Breast epithelium (tissue), 4 donors: ENCODE data around the gene SDHAF1. TPM values are rescaled to one million over a fixed set of nuclear protein-coding genes. Genes with fewer than 3 reads are reported as not detected.
"Not testable (repeated sequence)": the region's sequence is repeated elsewhere in the genome, so short reads cannot be mapped to it uniquely, and the experiment has no call there.

Experiments
- DNase-seq, 2 donors: peaks; one replicate each; pipeline ENCODE4 v3.0.0-alpha.2; 2019; ENCODE audit warnings: low spot score in 2 of 2
- H3K27ac ChIP-seq, 2 donors: fragments of 200-600 bp; sonication (generic) in 1 of 2; one replicate each; pipeline ENCODE4 v1.5.1; 2016 to 2019; ENCODE audit warnings: mild to moderate bottlenecking in 1 of 2
- H3K27me3 ChIP-seq, 2 donors: fragments of 200-600 bp; sonication (generic) in 1 of 2; one replicate each; pipeline versions ENCODE4 v1.5.1 to v1.6.0; 2017 to 2019; ENCODE audit warnings: control low read depth in 1 of 2, mild to moderate bottlenecking in 1 of 2
- H3K36me3 ChIP-seq: fragments of 200-600 bp; one replicate; pipeline ENCODE4 v1.5.1; 2019
- H3K4me1 ChIP-seq, 2 donors: fragments of 200-600 bp; sonication (generic); one replicate each; pipeline ENCODE4 v1.5.1; 2016 to 2019; ENCODE audit warnings: control low read depth in 1 of 2
- H3K4me3 ChIP-seq, 3 donors: fragments of 200-600 bp; sonication (generic); 1 replicate in 2 of 3; 2 replicates in 1 of 3; pipeline ENCODE4 v1.5.1; 2016 to 2019; ENCODE audit warnings: mild to moderate bottlenecking in 3 of 3, moderate library complexity in 2 of 3
- H3K9me3 ChIP-seq, 2 donors: fragments of 200-600 bp; sonication (generic) in 1 of 2; one replicate each; pipeline ENCODE4 v1.5.1; 2016 to 2019; ENCODE audit warnings: control low read depth in 1 of 2
- POLR2A ChIP-seq: fragments of 450-650 bp; IDR thresholded peaks from one replicate; pipeline ENCODE4 v1.6.1; 2016; ENCODE audit warnings: antibody characterized with exemption, mild to moderate bottlenecking, moderate library complexity
- POLR2AphosphoS5 ChIP-seq, 3 donors: sonication (generic); formaldehyde crosslinking; IDR thresholded peaks; one replicate each; pipeline ENCODE4 v1.6.1; 2017; ENCODE audit warnings: antibody characterized with exemption in 3 of 3
- intact Hi-C: fragments of 100-400 bp; cut with DNase I; formaldehyde crosslinking; loops from one replicate; pipeline ENCODE4 v1.15.1; 2023; ENCODE audit warnings: low total_unique reads
- total RNA-seq, 3 donors: library from RNA; depleted of rRNA; stranded (reverse); fragments of >200 nt; gene quantifications; one replicate each; pipeline ENCODE4 v1.1.0, GENCODE V29; 2016
- TF ChIP-seq, protein P1 (sequence below), 3 donors: fragments of 450-650 bp; IDR thresholded peaks; one replicate each; pipeline ENCODE4 v1.5.1; 2016 to 2017; ENCODE audit warnings: antibody characterized with exemption in 3 of 3, mild to moderate bottlenecking in 3 of 3, moderate library complexity in 3 of 3

Gene SDHAF1
- total RNA-seq, 3 donors from 2014 or later: 47.5 to 58.8 (median 48.8) TPM

DNA sequence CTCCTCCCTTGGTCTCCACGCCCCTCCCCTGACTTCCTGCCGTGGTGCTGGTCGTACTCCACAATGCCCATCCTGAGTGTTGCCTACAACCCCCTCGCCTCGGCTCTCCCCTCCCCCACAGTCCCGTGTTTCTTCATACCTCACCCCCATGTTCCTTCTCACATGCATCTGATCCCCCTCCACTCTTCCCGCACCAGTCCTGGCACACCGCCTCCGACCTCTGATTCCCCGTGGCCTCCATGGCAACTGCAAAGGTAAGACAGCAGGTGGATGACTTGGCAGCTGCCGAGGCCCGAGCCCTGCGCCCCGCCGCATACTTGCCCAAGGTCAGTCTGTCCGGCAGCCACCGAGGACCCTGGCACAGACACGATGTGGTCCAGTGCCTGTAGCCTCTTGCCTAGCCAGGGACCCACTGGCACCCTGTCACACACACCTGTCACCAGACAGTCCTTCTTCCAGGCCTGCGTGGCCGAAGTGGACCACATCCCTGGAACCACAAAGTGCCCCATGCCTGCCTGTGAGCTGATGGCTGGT lies 16.1 kb upstream of the SDHAF1 start:
- H3K27me3 ChIP-seq: peaks cover 0 to 28% of the 10 kb centered on the region in 2 donors

DNA sequence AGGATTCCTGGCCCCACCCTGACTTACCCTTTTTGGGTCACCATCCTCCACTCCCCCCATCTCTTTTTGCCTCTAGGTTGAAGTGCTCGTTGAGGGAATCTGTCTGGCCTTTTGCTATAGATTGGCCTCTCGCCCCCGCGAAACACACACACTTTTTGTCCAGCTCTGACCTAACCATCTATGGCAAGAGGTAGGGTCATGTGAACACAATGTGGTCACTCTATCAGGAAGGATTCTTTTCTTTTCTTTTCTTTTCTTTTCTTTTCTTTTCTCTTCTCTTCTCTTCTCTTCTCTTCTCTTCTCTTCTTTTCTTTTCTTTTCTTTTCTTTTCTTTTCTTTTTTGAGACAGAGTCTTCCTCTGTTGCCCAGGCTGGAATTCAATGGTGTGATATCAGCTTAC lies 14.0 kb upstream of the SDHAF1 start:
- H3K27ac ChIP-seq, H3K36me3 ChIP-seq, H3K4me3 ChIP-seq, DNase-seq, intact Hi-C loops, H3K9me3 ChIP-seq, H3K4me1 ChIP-seq: not testable (repeated sequence)
- peaks cover 0 to 41% of the 10 kb centered on the region in 2 donors for H3K27me3 ChIP-seq

More for the DNA sequence above, 16.1 kb upstream of the SDHAF1 start:
- TF ChIP-seq POLR2A: no peak
- TF ChIP-seq, protein P1, sequence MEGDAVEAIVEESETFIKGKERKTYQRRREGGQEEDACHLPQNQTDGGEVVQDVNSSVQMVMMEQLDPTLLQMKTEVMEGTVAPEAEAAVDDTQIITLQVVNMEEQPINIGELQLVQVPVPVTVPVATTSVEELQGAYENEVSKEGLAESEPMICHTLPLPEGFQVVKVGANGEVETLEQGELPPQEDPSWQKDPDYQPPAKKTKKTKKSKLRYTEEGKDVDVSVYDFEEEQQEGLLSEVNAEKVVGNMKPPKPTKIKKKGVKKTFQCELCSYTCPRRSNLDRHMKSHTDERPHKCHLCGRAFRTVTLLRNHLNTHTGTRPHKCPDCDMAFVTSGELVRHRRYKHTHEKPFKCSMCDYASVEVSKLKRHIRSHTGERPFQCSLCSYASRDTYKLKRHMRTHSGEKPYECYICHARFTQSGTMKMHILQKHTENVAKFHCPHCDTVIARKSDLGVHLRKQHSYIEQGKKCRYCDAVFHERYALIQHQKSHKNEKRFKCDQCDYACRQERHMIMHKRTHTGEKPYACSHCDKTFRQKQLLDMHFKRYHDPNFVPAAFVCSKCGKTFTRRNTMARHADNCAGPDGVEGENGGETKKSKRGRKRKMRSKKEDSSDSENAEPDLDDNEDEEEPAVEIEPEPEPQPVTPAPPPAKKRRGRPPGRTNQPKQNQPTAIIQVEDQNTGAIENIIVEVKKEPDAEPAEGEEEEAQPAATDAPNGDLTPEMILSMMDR (IDR thresholded peaks at IDR 0.05): no peak
- TF ChIP-seq POLR2AphosphoS5 (IDR thresholded peaks at IDR 0.05): no peak
- no peaks in the 10 kb centered on the region for H3K9me3 ChIP-seq
- H3K4me3 ChIP-seq: no peak overlapping the region
- H3K4me1 ChIP-seq: no peaks in the 10 kb centered on the region
- no peak for DNase-seq
- H3K36me3 ChIP-seq: no peaks in the 10 kb centered on the region
- no peak overlapping the region for H3K27ac ChIP-seq
- intact Hi-C loops: no loop called here

- Histone ChIP-seq H3K27me3 (peaks cover 0 to 41% of the 10 kb centered on the region in 2 donors), H3K36me3 (no peaks in the 10 kb centered on the region), H3K27ac (no peak overlapping the region), H3K4me3 (no peak overlapping the region), H3K4me1 (no peaks in the 10 kb centered on the region), H3K9me3 (no peaks in the 10 kb centered on the region)
- TF ChIP-seq POLR2A (no peak), POLR2AphosphoS5 (IDR thresholded peaks at IDR 0.05) (no peak)
- TF ChIP-seq, protein P1 (IDR thresholded peaks at IDR 0.05): no peak
- intact Hi-C loops: no loop called here
- DNase-seq: no peak
These were observed 11.8 kb upstream of the SDHAF1 start for GRCh38 chr19:35983177-35983576.

- no peak for DNase-seq
- Histone ChIP-seq H3K27ac (no peak overlapping the region), H3K4me3 (no peak overlapping the region), H3K9me3 (no peaks in the 10 kb centered on the region), H3K27me3 (peaks cover 0 to 25% of the 10 kb centered on the region in 2 donors), H3K4me1 (no peaks in the 10 kb centered on the region), H3K36me3 (no peaks in the 10 kb centered on the region)
- TF ChIP-seq POLR2A: no peak
- TF ChIP-seq, protein P1 (IDR thresholded peaks at IDR 0.05): no peak
- TF ChIP-seq POLR2AphosphoS5 (IDR thresholded peaks at IDR 0.05): no peak
- intact Hi-C loops: no loop called here
These were observed 8.9 kb upstream of the SDHAF1 start for GRCh38 chr19:35986111-35986510.

DNA sequence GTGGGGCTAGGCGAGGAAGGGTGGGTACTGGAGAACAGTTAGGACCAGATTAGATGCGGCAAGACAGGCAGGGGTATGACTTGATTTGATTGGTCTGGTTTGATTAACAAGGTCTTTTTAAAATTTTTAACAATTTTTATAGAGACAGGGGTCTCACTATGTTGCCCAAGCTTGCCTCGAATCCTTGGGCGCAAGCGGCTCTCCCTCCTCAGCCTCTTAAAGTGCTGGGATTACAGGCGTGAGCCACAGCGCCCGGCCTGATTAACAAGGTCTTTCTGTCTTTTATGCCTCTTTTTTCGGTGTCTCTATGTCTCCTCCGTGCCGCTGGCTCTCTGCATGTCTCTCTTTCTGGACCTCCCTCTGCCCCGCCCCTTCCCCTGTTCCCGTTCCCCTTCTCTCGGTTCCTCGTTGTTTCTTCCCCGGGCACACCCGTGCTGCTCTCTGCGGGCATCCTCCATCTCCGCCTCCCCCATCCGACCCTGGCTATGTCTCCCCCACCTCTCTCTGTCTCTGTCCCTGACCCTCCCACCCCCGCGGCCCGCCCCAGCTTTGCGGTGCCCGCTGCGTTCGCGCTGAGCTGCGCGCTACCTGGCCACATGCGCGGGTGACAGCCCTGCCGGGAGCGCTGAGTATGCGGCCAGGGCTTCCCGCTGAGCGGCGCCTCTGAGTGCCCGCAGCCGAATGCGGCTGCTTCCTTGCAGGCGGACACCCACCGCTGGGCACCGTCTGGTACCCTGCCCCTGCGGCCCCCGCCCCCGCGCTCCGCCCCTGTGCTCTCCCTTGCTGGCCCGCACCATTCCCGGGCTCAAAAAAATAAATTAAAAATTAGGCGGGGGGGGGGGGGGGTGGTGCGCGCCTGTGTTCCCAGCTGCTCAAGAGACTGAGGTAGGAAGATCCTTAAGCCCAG lies 8.1 kb upstream of the SDHAF1 start:
- Histone ChIP-seq H3K4me1 (no peaks in the 10 kb centered on the region), H3K9me3 (no peaks in the 10 kb centered on the region), H3K4me3 (peak overlapping the region; percentile 30 to 65 (median 49)), H3K27me3 (peaks cover 0 to 25% of the 10 kb centered on the region in 2 donors), H3K27ac (no peak overlapping the region), H3K36me3 (no peaks in the 10 kb centered on the region)
- TF ChIP-seq POLR2AphosphoS5 (IDR thresholded peaks at IDR 0.05) (no peak), POLR2A (no peak)
- TF ChIP-seq, protein P1 (IDR thresholded peaks at IDR 0.05): no peak
- no peak for DNase-seq
- intact Hi-C loops: no loop called here
